Central memory CD8-positive, alpha-beta T cell (primary cell): ENCODE results near the gene DAAM2.

Experiments used
- ATAC-seq: fragments of 150-1000 bp; cut with Tn5 transposase; replicated peaks from 2 replicates; pipeline ENCODE4 v1.10.0; 2022; ENCODE audit warnings: mild to moderate bottlenecking, moderate FRiP score, moderate number of reproducible peaks; ENCODE audit not compliant: poor library complexity, severe bottlenecking; ENCODE audit errors: extremely low read depth
- DNase-seq, 2 donors: peaks; one replicate each; pipeline ENCODE4 v3.0.0; 2021; ENCODE audit warnings: low spot score in 2 of 2
- H3K27ac Mint-ChIP-seq: one replicate; pipeline ENCODE4 v1.8.0; 2022; ENCODE audit warnings: low read depth, mild to moderate bottlenecking, moderate library complexity, mixed read lengths
- H3K27me3 Mint-ChIP-seq: one replicate; pipeline ENCODE4 v1.8.0; 2022; ENCODE audit warnings: mixed read lengths
- H3K36me3 Mint-ChIP-seq: one replicate; pipeline ENCODE4 v1.8.0; 2022; ENCODE audit warnings: mild to moderate bottlenecking, moderate library complexity, mixed read lengths; ENCODE audit not compliant: insufficient read depth
- H3K4me1 Mint-ChIP-seq: one replicate; pipeline ENCODE4 v1.8.0; 2022; ENCODE audit warnings: mixed read lengths
- H3K4me3 Mint-ChIP-seq: one replicate; pipeline ENCODE4 v1.8.0; 2022; ENCODE audit warnings: mild to moderate bottlenecking, moderate library complexity, mixed read lengths
- H3K9me3 Mint-ChIP-seq: one replicate; pipeline ENCODE4 v1.8.0; 2022; ENCODE audit warnings: mixed read lengths

The DAAM2 gene

GRCh38 chr6:39794231-39794630, 2.1 kb downstream of the DAAM2 start:
- Mint-ChIP-seq H3K27me3 (peaks cover 62% of the 10 kb centered on the region), H3K4me1 (no peaks in the 10 kb centered on the region), H3K4me3 (no peak overlapping the region), H3K27ac (no peak overlapping the region), H3K9me3 (no peaks in the 10 kb centered on the region), H3K36me3 (no peaks in the 10 kb centered on the region)
- no peak for ATAC-seq
- DNase-seq, result no peak

- no peak for DNase-seq
- Mint-ChIP-seq H3K27ac (no peak overlapping the region), H3K27me3 (peaks cover 54% of the 10 kb centered on the region), H3K4me1 (no peaks in the 10 kb centered on the region), H3K36me3 (no peaks in the 10 kb centered on the region), H3K9me3 (no peaks in the 10 kb centered on the region), H3K4me3 (no peak overlapping the region)
- no peak for ATAC-seq
Measured at GRCh38 chr6:39797751-39798150, 5.6 kb downstream of the DAAM2 start.

- H3K4me3 Mint-ChIP-seq, result no peak overlapping the region
Measured at GRCh38 chr6:39800034-39801032, 8.2 kb downstream of the DAAM2 start.

GRCh38 chr6:39801456-39802251, 9.5 kb downstream of the DAAM2 start:
- no peaks in the 10 kb centered on the region for H3K4me1 Mint-ChIP-seq
- peaks cover 32% of the 10 kb centered on the region for H3K27me3 Mint-ChIP-seq
- no peak overlapping the region for H3K27ac Mint-ChIP-seq
- no peak overlapping the region for H3K4me3 Mint-ChIP-seq
- DNase-seq, result no peak
- ATAC-seq, result no peak
- H3K36me3 Mint-ChIP-seq, result no peaks in the 10 kb centered on the region
- H3K9me3 Mint-ChIP-seq, result no peaks in the 10 kb centered on the region

More at GRCh38 chr6:39800034-39801032, 8.2 kb downstream of the DAAM2 start:
- Mint-ChIP-seq H3K4me1 (no peaks in the 10 kb centered on the region), H3K27ac (no peak overlapping the region), H3K9me3 (no peaks in the 10 kb centered on the region), H3K36me3 (no peaks in the 10 kb centered on the region), H3K27me3 (peaks cover 28% of the 10 kb centered on the region)
- DNase-seq (no peak), ATAC-seq (no peak)

GRCh38 chr6:39803872-39804271, 11.7 kb downstream of the DAAM2 start:
- ATAC-seq (no peak), DNase-seq (no peak)
- H3K9me3 Mint-ChIP-seq, result no peaks in the 10 kb centered on the region
- H3K4me3 Mint-ChIP-seq, result no peak overlapping the region
- no peaks in the 10 kb centered on the region for H3K36me3 Mint-ChIP-seq
- no peaks in the 10 kb centered on the region for H3K4me1 Mint-ChIP-seq
- peaks cover 42% of the 10 kb centered on the region for H3K27me3 Mint-ChIP-seq
- no peak overlapping the region for H3K27ac Mint-ChIP-seq

- Mint-ChIP-seq H3K27ac (no peak overlapping the region), H3K27me3 (peaks cover 44% of the 10 kb centered on the region), H3K4me1 (no peaks in the 10 kb centered on the region), H3K4me3 (no peak overlapping the region), H3K9me3 (no peaks in the 10 kb centered on the region), H3K36me3 (no peaks in the 10 kb centered on the region)
- ATAC-seq, result no peak
- DNase-seq, result no peak
Measured at GRCh38 chr6:39804466-39805065, 12.4 kb downstream of the DAAM2 start.

GRCh38 chr6:39806278-39806677, 14.1 kb downstream of the DAAM2 start:
- ATAC-seq, result no peak
- no peak for DNase-seq
- Mint-ChIP-seq H3K27me3 (peaks cover 47% of the 10 kb centered on the region), H3K4me1 (no peaks in the 10 kb centered on the region), H3K4me3 (no peak overlapping the region), H3K36me3 (no peaks in the 10 kb centered on the region), H3K27ac (no peak overlapping the region), H3K9me3 (no peaks in the 10 kb centered on the region)

GRCh38 chr6:39808346-39808745, 16.2 kb downstream of the DAAM2 start:
- no peaks in the 10 kb centered on the region for H3K36me3 Mint-ChIP-seq
- H3K4me1 Mint-ChIP-seq, result no peaks in the 10 kb centered on the region
- ATAC-seq (no peak), DNase-seq (no peak)
- H3K27ac Mint-ChIP-seq, result no peak overlapping the region
- H3K27me3 Mint-ChIP-seq, result peaks cover 47% of the 10 kb centered on the region
- no peaks in the 10 kb centered on the region for H3K9me3 Mint-ChIP-seq
- no peak overlapping the region for H3K4me3 Mint-ChIP-seq

GRCh38 chr6:39808964-39809363, 16.8 kb downstream of the DAAM2 start:
- Mint-ChIP-seq H3K27me3 (peaks cover 53% of the 10 kb centered on the region), H3K4me3 (no peak overlapping the region), H3K4me1 (no peaks in the 10 kb centered on the region), H3K36me3 (no peaks in the 10 kb centered on the region), H3K9me3 (no peaks in the 10 kb centered on the region), H3K27ac (no peak overlapping the region)
- ATAC-seq (no peak), DNase-seq (no peak)

GRCh38 chr6:39811835-39812345, 19.7 kb downstream of the DAAM2 start:
- H3K36me3 Mint-ChIP-seq, result no peaks in the 10 kb centered on the region
- no peak overlapping the region for H3K4me3 Mint-ChIP-seq
- peaks cover 57% of the 10 kb centered on the region for H3K27me3 Mint-ChIP-seq
- no peaks in the 10 kb centered on the region for H3K4me1 Mint-ChIP-seq
- DNase-seq, result no peak
- ATAC-seq, result no peak
- no peak overlapping the region for H3K27ac Mint-ChIP-seq
- H3K9me3 Mint-ChIP-seq, result no peaks in the 10 kb centered on the region

- no peak overlapping the region for H3K4me3 Mint-ChIP-seq
- ATAC-seq (no peak), DNase-seq (no peak)
- no peaks in the 10 kb centered on the region for H3K9me3 Mint-ChIP-seq
- H3K36me3 Mint-ChIP-seq, result no peaks in the 10 kb centered on the region
- no peaks in the 10 kb centered on the region for H3K4me1 Mint-ChIP-seq
- no peak overlapping the region for H3K27ac Mint-ChIP-seq
- peaks cover 59% of the 10 kb centered on the region for H3K27me3 Mint-ChIP-seq
Measured at GRCh38 chr6:39812496-39812852, 20.3 kb downstream of the DAAM2 start.

GRCh38 chr6:39812853-39813533, 20.8 kb downstream of the DAAM2 start:
- Mint-ChIP-seq H3K27me3 (peaks cover 59% of the 10 kb centered on the region), H3K4me3 (no peak overlapping the region), H3K9me3 (no peaks in the 10 kb centered on the region), H3K27ac (no peak overlapping the region), H3K4me1 (no peaks in the 10 kb centered on the region), H3K36me3 (no peaks in the 10 kb centered on the region)
- ATAC-seq (no peak), DNase-seq (no peak)
